Neutrophil (primary cell): ENCODE data around the gene SND1.

Source experiments
- H3K27ac ChIP-seq: fragments of 200-600 bp; sonication (generic); 2 replicates; pipeline ENCODE4 v1.5.1; 2016; ENCODE audit warnings: mild to moderate bottlenecking, moderate library complexity
- H3K27me3 ChIP-seq: fragments of 200-600 bp; sonication (generic); 2 replicates; pipeline ENCODE4 v1.6.0; 2016; ENCODE audit warnings: mild to moderate bottlenecking
- H3K36me3 ChIP-seq: fragments of 200-600 bp; sonication (generic); 2 replicates; pipeline ENCODE4 v1.5.1; 2017
- H3K4me1 ChIP-seq, 2 experiments: fragments of 200-600 bp in 1 of 2; sonication (generic) in 1 of 2; 1 replicate in 1 of 2; 2 replicates in 1 of 2; pipeline versions ENCODE4 v1.5.1 to v1.6.1; 2013 to 2016; ENCODE audit warnings: low read depth in 1 of 2, low read length in 1 of 2, mild to moderate bottlenecking in 1 of 2, moderate library complexity in 1 of 2; ENCODE audit not compliant: control insufficient read depth in 1 of 2, insufficient read depth in 1 of 2
- H3K4me3 ChIP-seq, 2 experiments: fragments of 200-600 bp in 1 of 2; sonication (generic) in 1 of 2; 1 replicate in 1 of 2; 2 replicates in 1 of 2; pipeline ENCODE4 v1.5.1; 2013 to 2016; ENCODE audit warnings: low read depth in 1 of 2, low read length in 1 of 2, mild to moderate bottlenecking in 1 of 2, moderate library complexity in 1 of 2
- H3K9me3 ChIP-seq: fragments of 200-600 bp; sonication (generic); 2 replicates; pipeline ENCODE4 v1.5.1; 2016
- CTCF ChIP-seq: fragments of 200-600 bp; sonication (generic); IDR thresholded peaks from 2 replicates; pipeline ENCODE4 v1.5.1; 2016; ENCODE audit warnings: antibody characterized with exemption

SND1 gene

DNA sequence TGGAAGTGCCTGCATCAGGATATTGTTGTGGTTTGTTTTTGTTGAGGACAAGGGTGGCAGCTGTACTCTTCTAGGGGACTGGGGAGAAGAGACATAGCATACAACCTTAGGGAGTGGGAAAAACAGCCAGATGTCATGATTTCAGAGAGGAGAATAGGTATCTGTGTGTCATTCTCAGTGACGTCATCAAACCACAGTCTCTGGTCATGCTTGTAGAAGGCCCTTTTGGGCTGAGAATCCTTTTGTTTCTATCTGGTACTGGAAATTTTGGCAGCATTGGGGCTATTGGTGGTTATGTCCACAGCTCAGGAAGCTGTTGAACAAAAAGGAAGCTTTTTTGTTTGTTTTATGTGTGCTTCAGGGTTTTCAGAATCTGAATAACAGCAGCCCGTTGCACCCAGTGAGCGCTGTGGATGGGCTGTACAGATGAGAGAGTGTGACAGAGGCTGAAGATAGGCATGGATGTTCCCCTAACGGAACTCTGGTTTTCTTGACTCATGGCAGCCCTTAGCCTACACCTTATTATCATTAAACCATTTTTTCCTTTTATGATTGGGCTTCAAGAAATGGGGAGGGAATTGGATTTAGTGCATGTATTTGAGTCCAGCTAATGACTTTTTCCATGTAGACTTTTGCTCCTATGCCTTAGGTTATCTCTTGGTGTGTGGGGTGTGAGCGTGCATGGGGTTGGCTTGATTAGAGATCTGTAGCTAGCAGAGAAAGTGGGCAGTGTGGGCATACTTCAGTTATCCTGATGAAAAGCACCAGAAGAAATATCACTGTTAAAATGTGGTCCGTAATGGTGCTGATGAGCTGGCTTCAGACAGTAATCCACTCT, 65.7 kb downstream of the SND1 start:
- Histone ChIP-seq H3K36me3 (peaks cover 13% of the 10 kb centered on the region), H3K4me1 (peaks cover 7 to 14% of the 10 kb centered on the region in 2 experiments), H3K27ac (no peak overlapping the region), H3K9me3 (no peaks in the 10 kb centered on the region), H3K27me3 (no peaks in the 10 kb centered on the region), H3K4me3 (no peak overlapping the region)
- TF ChIP-seq CTCF: no peak

- Histone ChIP-seq H3K27ac (no peak overlapping the region), H3K9me3 (no peaks in the 10 kb centered on the region), H3K4me3 (no peak overlapping the region), H3K36me3 (peaks cover 13% of the 10 kb centered on the region), H3K4me1 (peaks cover 7 to 14% of the 10 kb centered on the region in 2 experiments), H3K27me3 (no peaks in the 10 kb centered on the region)
- TF ChIP-seq CTCF: no peak
Observed at GRCh38 chr7:127718340-127718679, 66.3 kb downstream of the SND1 start.

DNA sequence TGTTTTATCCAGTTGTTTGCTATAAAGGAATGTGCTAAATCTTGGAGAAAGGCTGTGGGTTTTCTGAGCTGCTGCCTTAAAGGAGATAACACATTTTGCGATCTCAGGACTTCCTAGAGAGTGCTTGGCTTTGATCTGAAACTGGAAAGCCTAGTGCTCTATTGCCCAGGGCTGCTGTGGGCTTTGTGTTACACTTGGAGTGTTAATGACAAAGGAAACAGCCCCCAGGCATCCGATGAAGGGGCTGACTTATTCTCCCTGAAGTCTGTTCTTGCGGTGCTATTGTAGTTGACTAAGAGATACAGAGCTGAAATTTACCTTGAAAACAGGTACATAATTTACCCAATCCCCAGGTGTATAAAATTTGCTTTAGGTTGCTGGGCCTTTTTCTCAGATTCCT, 74.5 kb downstream of the SND1 start:
- no peaks in the 10 kb centered on the region for H3K9me3 ChIP-seq
- peaks cover 0 to 12% of the 10 kb centered on the region in 2 experiments for H3K4me1 ChIP-seq
- H3K4me3 ChIP-seq: no peak overlapping the region
- H3K27ac ChIP-seq: no peak overlapping the region
- H3K36me3 ChIP-seq: peaks cover 10% of the 10 kb centered on the region
- no peaks in the 10 kb centered on the region for H3K27me3 ChIP-seq
- TF ChIP-seq CTCF: no peak

GRCh38 chr7:127730658-127731276, 78.8 kb downstream of the SND1 start:
- TF ChIP-seq CTCF: no peak
- H3K4me1 ChIP-seq: peaks cover 11 to 17% of the 10 kb centered on the region in 2 experiments
- H3K9me3 ChIP-seq: no peaks in the 10 kb centered on the region
- no peak overlapping the region for H3K27ac ChIP-seq
- no peak overlapping the region for H3K4me3 ChIP-seq
- no peaks in the 10 kb centered on the region for H3K27me3 ChIP-seq
- H3K36me3 ChIP-seq: peaks cover 5% of the 10 kb centered on the region

GRCh38 chr7:127731431-127732080, 79.6 kb downstream of the SND1 start:
- TF ChIP-seq CTCF: no peak
- H3K4me3 ChIP-seq: no peak overlapping the region
- H3K4me1 ChIP-seq: peaks cover 11 to 17% of the 10 kb centered on the region in 2 experiments
- H3K27ac ChIP-seq: no peak overlapping the region
- H3K9me3 ChIP-seq: no peaks in the 10 kb centered on the region
- peaks cover 5% of the 10 kb centered on the region for H3K36me3 ChIP-seq
- no peaks in the 10 kb centered on the region for H3K27me3 ChIP-seq
